SK-N-SH (cell line): ENCODE results near the gene ATP8B1. TPM values are rescaled to one million over a fixed set of nuclear protein-coding genes. Genes with fewer than 3 reads are reported as not detected.

Experiments used
- CTCF ChIA-PET: fragments of 300-600, 350-600 bp; formaldehyde crosslinking; extraction: SDS; loops from one replicate; lab custom pipeline; 2021; lab: Yijun Ruan, JAX
- POLR2A ChIA-PET: fragments of 350-600 bp; sonication (Branson Sonifier 250); formaldehyde crosslinking; extraction: SDS; loops from one replicate; lab custom pipeline; 2020; ENCODE audit warnings: antibody characterized with exemption, inconsistent platforms; lab: Yijun Ruan, JAX
- DNase-seq: peaks from one replicate; pipeline ENCODE4 v3.0.0; 2012
- H2AFZ ChIP-seq: fragments of 200-600 bp; sonication (generic); 2 replicates; pipeline ENCODE4 v1.8.1; 2016; ENCODE audit warnings: antibody characterized with exemption, mild to moderate bottlenecking, low read depth
- H3F3A ChIP-seq: fragments of 200-600 bp; sonication (generic); replicated peaks from 2 replicates; pipeline ENCODE3; 2016; ENCODE audit warnings: antibody characterized with exemption, mild to moderate bottlenecking; ENCODE audit not compliant: insufficient read depth
- H3K27ac ChIP-seq, 2 experiments: fragments of 200-500 bp in 1 of 2; fragments of 200-600 bp in 1 of 2; sonication (Bioruptor generic) in 1 of 2; sonication (generic), shearing (Covaris generic) in 1 of 2; 2 replicates each; pipeline versions ENCODE4 v1.5.1 to v1.6.1; 2014 to 2016; ENCODE audit warnings: low read depth in 2 of 2, inconsistent platforms in 1 of 2, low read length in 1 of 2, mild to moderate bottlenecking in 1 of 2, mixed read lengths in 1 of 2
- H3K27me3 ChIP-seq: fragments of 200-600 bp; sonication (generic), shearing (Covaris generic); 2 replicates; pipeline ENCODE4 v1.6.1; 2016; ENCODE audit warnings: mixed run types; ENCODE audit not compliant: insufficient read depth
- H3K36me3 ChIP-seq, 2 experiments: fragments of 200-500 bp in 1 of 2; fragments of 200-600 bp in 1 of 2; sonication (Bioruptor generic) in 1 of 2; sonication (generic) in 1 of 2; replicated peaks in 1 of 2; 2 replicates each; pipeline versions ENCODE3 to v1.5.1; 2014 to 2016; ENCODE audit warnings: low read length in 1 of 2, mild to moderate bottlenecking in 1 of 2; ENCODE audit not compliant: insufficient read depth in 2 of 2, control insufficient read depth in 1 of 2
- H3K4me1 ChIP-seq, 2 experiments: fragments of 200-500 bp in 1 of 2; fragments of 200-600 bp in 1 of 2; sonication (Bioruptor generic) in 1 of 2; sonication (generic), shearing (Covaris generic) in 1 of 2; 2 replicates each; pipeline versions ENCODE4 v1.5.1 to v1.6.1; 2014 to 2016; ENCODE audit warnings: low read depth in 1 of 2, low read length in 1 of 2, mixed run types in 1 of 2; ENCODE audit not compliant: insufficient read depth in 2 of 2, control insufficient read depth in 1 of 2
- H3K4me2 ChIP-seq: fragments of 200-600 bp; sonication (generic), shearing (Covaris generic); 2 replicates; pipeline ENCODE4 v1.6.1; 2017; ENCODE audit warnings: mixed run types
- H3K4me3 ChIP-seq, 2 experiments: fragments of 200-500 bp in 1 of 2; fragments of 200-600 bp in 1 of 2; sonication (Bioruptor generic) in 1 of 2; sonication (generic), shearing (Covaris generic) in 1 of 2; 2 replicates each; pipeline versions ENCODE4 v1.5.1 to v1.8.1; 2014 to 2016; ENCODE audit warnings: low read depth in 2 of 2, inconsistent platforms in 1 of 2, low read length in 1 of 2, mild to moderate bottlenecking in 1 of 2, mixed read lengths in 1 of 2, moderate library complexity in 1 of 2
- H3K79me2 ChIP-seq: fragments of 200-600 bp; sonication (generic); 2 replicates; pipeline ENCODE4 v1.8.1; 2017; ENCODE audit warnings: mild to moderate bottlenecking; ENCODE audit not compliant: insufficient read depth
- H3K9ac ChIP-seq: fragments of 200-600 bp; sonication (generic); 2 replicates; pipeline ENCODE4 v1.6.1; 2017; ENCODE audit warnings: mixed run types
- H3K9me2 ChIP-seq: fragments of 200-600 bp; sonication (generic); 2 replicates; pipeline ENCODE4 v1.6.1; 2017; ENCODE audit warnings: mixed run types
- H3K9me3 ChIP-seq: fragments of 200-600 bp; sonication (generic); 2 replicates; pipeline ENCODE4 v1.6.1; 2017; ENCODE audit warnings: mixed run types, mild to moderate bottlenecking, moderate library complexity
- H4K20me1 ChIP-seq: fragments of 200-600 bp; sonication (generic); 2 replicates; pipeline ENCODE4 v1.6.1; 2017; ENCODE audit warnings: mild to moderate bottlenecking, mixed run types; ENCODE audit not compliant: insufficient read depth
- CTCF ChIP-seq: fragments of 200-600 bp; sonication (generic); IDR thresholded peaks from 2 replicates; pipeline ENCODE4 v1.6.1; 2017; ENCODE audit warnings: antibody characterized with exemption, mild to moderate bottlenecking, moderate library complexity
- EP300 ChIP-seq, 2 experiments: IDR thresholded peaks; 2 replicates each; pipeline versions ENCODE4 v1.4.0 to v1.6.1; 2012; ENCODE audit warnings: borderline replicate concordance in 1 of 2, low read depth in 1 of 2, low read length in 1 of 2
- FOSL2 ChIP-seq: IDR thresholded peaks from 2 replicates; pipeline ENCODE4 v1.4.0; 2012; ENCODE audit warnings: low read depth, mild to moderate bottlenecking, moderate library complexity, borderline replicate concordance
- FOXM1 ChIP-seq: IDR thresholded peaks from 2 replicates; pipeline ENCODE4 v1.4.0; 2012; ENCODE audit warnings: low read depth, mild to moderate bottlenecking
- GATA2 ChIP-seq: sonication (generic); formaldehyde crosslinking; IDR thresholded peaks from 2 replicates; pipeline ENCODE4 v1.5.0; 2020; ENCODE audit warnings: mild to moderate bottlenecking, missing genetic modification reagents
- MAX ChIP-seq: IDR thresholded peaks from 2 replicates; pipeline ENCODE4 v1.4.0; 2012; ENCODE audit warnings: low read depth
- MEF2A ChIP-seq: IDR thresholded peaks from 2 replicates; pipeline ENCODE4 v1.4.0; 2012; ENCODE audit warnings: low read depth, borderline replicate concordance
- MXI1 ChIP-seq: IDR thresholded peaks from 2 replicates; pipeline ENCODE4 v1.6.1; 2012; ENCODE audit warnings: mild to moderate bottlenecking, low read depth, low read length, improper control_type of control experiment
- NFIC ChIP-seq: IDR thresholded peaks from 2 replicates; pipeline ENCODE4 v1.4.0; 2012; ENCODE audit warnings: borderline replicate concordance
- PBX3 ChIP-seq: IDR thresholded peaks from 2 replicates; pipeline ENCODE4; 2012
- POLR2AphosphoS5 ChIP-seq: IDR thresholded peaks from 2 replicates; pipeline ENCODE4 v1.6.1; 2012; ENCODE audit warnings: low read depth, low read length
- RCOR1 ChIP-seq: fragments of 150-350 bp; IDR thresholded peaks from 2 replicates; pipeline ENCODE4 v1.6.1; 2017; ENCODE audit warnings: antibody characterized with exemption, low read length
- REST ChIP-seq: IDR thresholded peaks from 2 replicates; pipeline ENCODE4 v1.6.1; 2012; ENCODE audit warnings: mild to moderate bottlenecking, low read depth, low read length, moderate library complexity
- RFX5 ChIP-seq: IDR thresholded peaks from 2 replicates; pipeline ENCODE4 v1.6.1; 2012; ENCODE audit warnings: mild to moderate bottlenecking, improper control_type of control experiment, low read length
- RXRA ChIP-seq: IDR thresholded peaks from 2 replicates; pipeline ENCODE4 v1.4.0; 2012; ENCODE audit warnings: low read depth, mild to moderate bottlenecking, borderline replicate concordance
- SIN3A ChIP-seq: IDR thresholded peaks from 2 replicates; pipeline ENCODE4 v1.6.1; 2012; ENCODE audit warnings: low read depth, mild to moderate bottlenecking, low read length, moderate library complexity, borderline replicate concordance
- SMC3 ChIP-seq: IDR thresholded peaks from 2 replicates; pipeline ENCODE4 v1.6.1; 2012; ENCODE audit warnings: low read depth, low read length, improper control_type of control experiment
- TAF1 ChIP-seq: IDR thresholded peaks from 2 replicates; pipeline ENCODE4 v1.6.1; 2012; ENCODE audit warnings: low read depth, mild to moderate bottlenecking, low read length, moderate library complexity, borderline replicate concordance
- TCF12 ChIP-seq: IDR thresholded peaks from 2 replicates; pipeline ENCODE4 v1.4.0; 2012
- USF2 ChIP-seq: fragments of 150-350 bp; IDR thresholded peaks from 2 replicates; pipeline ENCODE4 v1.6.1; 2017; ENCODE audit warnings: antibody characterized with exemption, low read length, low read depth, borderline replicate concordance
- ZBTB33 ChIP-seq: IDR thresholded peaks from 2 replicates; pipeline ENCODE4 v1.4.0; 2012; ENCODE audit warnings: low read depth, borderline replicate concordance
- WGBS: methylation state at CpG from one replicate; pipeline ENCODE4 v1.1.6; 2017; ENCODE audit warnings: low lambda C conversion rate; 5-methylcytosine and 5-hydroxymethylcytosine counted together
- polyA plus RNA-seq, 3 experiments: library from polyadenylated mRNA; depleted of rRNA; stranded (reverse); fragments of >200 nt; gene quantifications; 2 replicates each; pipeline ENCODE4 v1.2.3, GENCODE V29; 2012

ATP8B1 gene
- polyA plus RNA-seq, 1 of the 3 experiments (the other 2 are of a cell fraction) = 43.8 TPM

GRCh38 chr18:57780706-57781347 lies 22.3 kb downstream of the ATP8B1 start:
- no peaks in the 10 kb centered on the region for H3K9me2 ChIP-seq
- peaks cover 98% of the 10 kb centered on the region for H3K79me2 ChIP-seq
- H3K4me1 ChIP-seq = peaks cover 5 to 84% of the 10 kb centered on the region in 2 experiments; a peak in 3 of 4 replicates
- CTCF ChIA-PET = no interaction called here
- peaks cover 52% of the 10 kb centered on the region for H3F3A ChIP-seq
- H3K4me3 ChIP-seq = peak overlapping the region in 1 of 2 experiments; percentile 28; a peak in 2 of 4 replicates
- peak overlapping the region; percentile 79 to 97 for H3K27ac ChIP-seq
- peaks cover 0 to 19% of the 10 kb centered on the region in 2 experiments for H3K36me3 ChIP-seq
- no peaks in the 10 kb centered on the region for H3K27me3 ChIP-seq
- POLR2A ChIA-PET = interaction anchor here (0.6 kb wide), 1 partner anchor 766 kb away, joined by 7 read pairs; no protein-coding TSS in a partner anchor
- 16% methylated on average over 6 of the region's 6 CpGs for WGBS
- no peaks in the 10 kb centered on the region for H3K9me3 ChIP-seq
- H3K9ac ChIP-seq = peak overlapping the region; percentile 8; the same call in 1 of the 2 replicates
- peak overlapping the region; percentile 20; the same call in 1 of the 2 replicates for H2AFZ ChIP-seq
- no peak for DNase-seq
- peak overlapping the region; percentile 59 for H3K4me2 ChIP-seq
- H4K20me1 ChIP-seq = peaks cover 4% of the 10 kb centered on the region; the same call in 1 of the 2 replicates
- TF ChIP-seq TCF12 = peak; percentile 43; the same call in 1 of the 2 replicates
- peak; percentile 41; the same call in 1 of the 2 replicates for TF ChIP-seq PBX3
- TF ChIP-seq FOSL2 = peak; percentile 76; the same call in 1 of the 2 replicates
- TF ChIP-seq RXRA = peak; percentile 23; the same call in 1 of the 2 replicates
- 0 out of 2 replicates have a peak, but pooled peaks have one; percentile 38 for TF ChIP-seq MEF2A
- TF ChIP-seq RFX5 = no peak
- no peak for TF ChIP-seq SMC3
- 0 out of 2 replicates have a peak, but pooled peaks have one; percentile 11 for TF ChIP-seq SIN3A
- TF ChIP-seq CTCF = no peak
- TF ChIP-seq REST = no peak
- TF ChIP-seq ZBTB33 = no peak
- no peak for TF ChIP-seq GATA2 (CRISPR knock-in tag)
- 0 out of 2 replicates have a peak, but pooled peaks have one; percentile 14 for TF ChIP-seq MAX
- TF ChIP-seq FOXM1 = peak; percentile 45; the same call in 1 of the 2 replicates
- TF ChIP-seq RCOR1 = no peak
- TF ChIP-seq TAF1 = 0 out of 2 replicates have a peak, but pooled peaks have one; percentile 24
- no peak; a peak in 1 of 4 replicates for TF ChIP-seq EP300 (IDR thresholded peaks at IDR 0.05; ENCODE audit: borderline replicate concordance in 1 of 2, low read depth in 1 of 2, low read length in 1 of 2)
- TF ChIP-seq POLR2AphosphoS5 = peak; percentile 56
- no peak for TF ChIP-seq MXI1
- no peak for TF ChIP-seq USF2
- 0 out of 2 replicates have a peak, but pooled peaks have one; percentile 15 for TF ChIP-seq NFIC
